ENCODE data around the gene RIMBP3B.
"Not testable (repeated sequence)": the region's sequence is repeated elsewhere in the genome, so short reads cannot be mapped to it uniquely, and the experiment has no call there.

DNA sequence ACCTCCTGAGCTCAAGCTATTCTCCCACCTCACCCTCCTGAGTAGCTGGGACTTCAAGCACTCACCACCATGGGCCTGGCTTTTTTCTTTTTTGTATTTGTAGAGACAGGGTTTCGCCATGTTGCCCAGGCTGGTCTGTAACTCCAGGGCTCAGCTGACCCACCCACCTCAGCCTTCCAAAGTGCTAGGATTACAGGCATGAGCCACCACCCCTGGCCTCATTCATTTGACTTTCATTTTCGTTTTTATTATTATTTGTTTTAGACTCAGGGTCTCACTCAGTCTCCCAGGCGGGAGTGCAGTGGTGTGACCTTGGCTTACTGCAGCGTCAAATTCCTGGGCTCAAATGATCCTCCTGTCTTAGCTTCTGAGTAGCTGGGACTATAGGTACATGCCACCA is 24.2 kb downstream of the RIMBP3B start:
- not testable (repeated sequence) for TF ChIP-seq CTCF (IDR thresholded peaks at IDR 0.05; ENCODE audit: control extremely low read depth in 1 of 3, insufficient read depth in 1 of 3, low read depth in 1 of 3, low read length in 3 of 3); EZH2 (IDR thresholded peaks at IDR 0.05; ENCODE audit: low read depth, low read length, severe bottlenecking); HDAC6 (IDR thresholded peaks at IDR 0.05; ENCODE audit: low read depth, low read length); MAX (IDR thresholded peaks at IDR 0.05); EP300 (IDR thresholded peaks at IDR 0.05; ENCODE audit: borderline replicate concordance in 1 of 2, low read depth in 2 of 2, low read length in 2 of 2); YY1 (IDR thresholded peaks at IDR 0.05; ENCODE audit: low read depth, low read length); EGR1 (IDR thresholded peaks at IDR 0.05; ENCODE audit: borderline replicate concordance, low read depth, low read length); KDM1A (IDR thresholded peaks at IDR 0.05; ENCODE audit: borderline replicate concordance, low read length); SUZ12 (IDR thresholded peaks at IDR 0.05; ENCODE audit: low read length)
- TF ChIP-seq, protein P1, sequence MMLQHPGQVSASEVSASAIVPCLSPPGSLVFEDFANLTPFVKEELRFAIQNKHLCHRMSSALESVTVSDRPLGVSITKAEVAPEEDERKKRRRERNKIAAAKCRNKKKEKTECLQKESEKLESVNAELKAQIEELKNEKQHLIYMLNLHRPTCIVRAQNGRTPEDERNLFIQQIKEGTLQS (IDR thresholded peaks at IDR 0.05; ENCODE audit: insufficient read depth, low read depth, low read length), result not testable (repeated sequence)
